NT2/D1 (cell line): Measurements from ENCODE around the gene CHRND.

Source experiments
- DNase-seq: peaks from one replicate; pipeline ENCODE4 v3.0.0-alpha.2; 2011; ENCODE audit warnings: low read depth, low spot score
- H3K27me3 ChIP-seq: 2 replicates; pipeline ENCODE4 v1.6.0; 2011; ENCODE audit warnings: mild to moderate bottlenecking; ENCODE audit not compliant: insufficient read length, insufficient read depth
- H3K36me3 ChIP-seq: 2 replicates; pipeline ENCODE4 v1.6.1; 2011; ENCODE audit warnings: mild to moderate bottlenecking, low read length, mixed read lengths; ENCODE audit not compliant: insufficient read depth, insufficient read length
- H3K4me1 ChIP-seq: 2 replicates; pipeline ENCODE4 v1.5.1; 2011; ENCODE audit not compliant: insufficient read depth, insufficient read length
- H3K4me3 ChIP-seq: 2 replicates; pipeline ENCODE4 v1.5.1; 2011; ENCODE audit warnings: low read depth; ENCODE audit not compliant: insufficient read length
- H3K9ac ChIP-seq: 2 replicates; pipeline ENCODE4 v1.6.0; 2011; ENCODE audit warnings: low read depth; ENCODE audit not compliant: insufficient read length
- H3K9me3 ChIP-seq: 2 replicates; pipeline ENCODE4 v1.5.1; 2011; ENCODE audit warnings: mild to moderate bottlenecking, low read length; ENCODE audit not compliant: insufficient read depth
- SUZ12 ChIP-seq: IDR thresholded peaks from 2 replicates; pipeline ENCODE4 v1.6.1; 2011; ENCODE audit not compliant: insufficient read length, insufficient read depth; ENCODE audit errors: extremely low read depth
- YY1 ChIP-seq: IDR thresholded peaks from 2 replicates; pipeline ENCODE4 v1.6.1; 2011; ENCODE audit not compliant: insufficient read length, insufficient read depth
- ZNF274 ChIP-seq: IDR thresholded peaks from 2 replicates; pipeline ENCODE4 v1.6.1; 2011; ENCODE audit warnings: mild to moderate bottlenecking, low read depth, low read length

CHRND gene

GRCh38 chr2:232551250-232551638 is 25.3 kb downstream of the CHRND start:
- Histone ChIP-seq H3K4me3 (peak overlapping the region; percentile 96), H3K9ac (peak overlapping the region; percentile 97), H3K27me3 (no peaks in the 10 kb centered on the region), H3K9me3 (peaks cover 7% of the 10 kb centered on the region; the same call in 1 of the 2 replicates), H3K36me3 (peaks cover 61% of the 10 kb centered on the region), H3K4me1 (peaks cover 2% of the 10 kb centered on the region)
- TF ChIP-seq SUZ12 (no peak), YY1 (no peak), ZNF274 (no peak)
- DNase-seq: no peak

DNA sequence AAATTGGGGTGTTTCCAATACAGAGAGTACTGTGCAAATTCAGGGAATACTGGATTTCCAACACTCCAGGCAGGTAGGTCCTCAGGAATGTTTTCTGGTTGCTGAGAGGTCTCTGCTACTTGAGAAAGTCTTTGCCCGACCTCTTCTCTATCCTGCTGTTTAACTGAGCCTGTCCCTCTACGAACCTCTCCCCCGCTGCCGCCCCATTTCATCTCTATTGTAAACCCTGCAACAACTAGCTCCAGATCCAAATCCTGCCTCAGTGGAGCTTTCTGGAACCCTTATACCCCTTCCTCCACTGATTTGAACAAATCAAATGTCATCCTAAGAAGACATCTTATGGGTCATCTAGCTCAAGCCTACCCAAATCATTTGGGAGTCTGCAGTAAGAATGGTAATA is 25.8 kb downstream of the CHRND start:
- DNase-seq: no peak
- Histone ChIP-seq H3K4me1 (peaks cover 2% of the 10 kb centered on the region), H3K36me3 (peaks cover 61% of the 10 kb centered on the region), H3K27me3 (no peaks in the 10 kb centered on the region), H3K4me3 (peak overlapping the region; percentile 96), H3K9ac (peak overlapping the region; percentile 97), H3K9me3 (peaks cover 7% of the 10 kb centered on the region; the same call in 1 of the 2 replicates)
- TF ChIP-seq SUZ12 (no peak), ZNF274 (no peak), YY1 (no peak)

DNA sequence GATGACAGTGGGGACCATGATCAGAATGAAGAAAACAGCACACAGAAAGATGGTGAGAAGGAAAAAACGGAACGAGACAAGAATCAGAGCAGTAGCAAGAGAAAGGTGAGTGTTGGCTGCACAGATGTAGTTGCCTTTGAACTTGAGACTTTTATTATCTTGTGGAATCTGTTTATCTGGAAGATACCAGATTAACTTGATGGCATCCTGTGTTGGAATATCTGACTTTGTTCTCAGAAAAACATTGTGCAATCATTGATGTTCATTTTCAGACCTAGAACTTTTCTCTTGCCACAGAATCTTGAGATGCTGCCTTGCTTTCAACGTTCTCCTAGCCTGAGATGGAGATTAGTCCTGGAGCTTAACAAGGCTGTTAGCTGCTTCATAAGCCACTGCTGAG is 30.5 kb downstream of the CHRND start:
- DNase-seq: no peak
- peaks cover 84% of the 10 kb centered on the region for H3K36me3 ChIP-seq
- no peak overlapping the region for H3K9ac ChIP-seq
- H3K9me3 ChIP-seq: no peaks in the 10 kb centered on the region
- no peaks in the 10 kb centered on the region for H3K27me3 ChIP-seq
- no peak overlapping the region for H3K4me3 ChIP-seq
- TF ChIP-seq SUZ12 (no peak), ZNF274 (no peak), YY1 (no peak)
- peaks cover 2% of the 10 kb centered on the region for H3K4me1 ChIP-seq

DNA sequence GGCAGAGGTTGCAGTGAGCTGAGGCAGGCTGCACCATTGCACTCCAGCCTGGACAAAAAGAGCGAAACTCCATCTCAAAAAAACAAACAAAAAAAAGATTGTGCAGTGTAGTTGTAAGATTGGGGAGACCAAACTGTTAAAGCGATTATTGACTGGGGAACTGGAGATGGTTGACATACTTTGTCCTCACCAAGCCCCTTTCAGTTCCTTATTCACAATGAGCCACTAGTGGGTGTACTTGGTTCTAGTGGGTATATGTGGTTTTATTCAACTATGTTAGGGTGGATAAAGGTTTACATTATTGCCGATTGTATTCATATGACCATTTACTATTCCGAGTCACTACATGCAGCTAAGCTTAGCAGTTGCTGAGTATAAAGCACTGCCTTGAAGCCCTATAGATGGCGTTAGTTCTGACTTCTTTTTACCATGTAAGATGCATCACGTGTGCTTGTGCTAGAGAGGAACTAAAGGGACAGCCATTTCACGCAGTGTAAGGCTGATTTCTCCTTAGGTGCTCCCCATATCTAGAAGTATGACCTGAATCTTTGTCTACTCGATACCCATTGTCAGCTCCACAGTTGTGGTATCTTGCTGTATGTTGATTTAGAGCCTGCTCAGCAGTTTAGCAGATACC is 36.7 kb downstream of the CHRND start:
- Histone ChIP-seq H3K9me3 (no peaks in the 10 kb centered on the region), H3K36me3 (peaks cover 83% of the 10 kb centered on the region), H3K27me3 (no peaks in the 10 kb centered on the region), H3K9ac (no peak overlapping the region), H3K4me1 (peaks cover 3% of the 10 kb centered on the region), H3K4me3 (no peak overlapping the region)
- no peak for TF ChIP-seq SUZ12
- no peak for TF ChIP-seq YY1
- TF ChIP-seq ZNF274: no peak
- DNase-seq: no peak

GRCh38 chr2:232563580-232563979 is 37.6 kb downstream of the CHRND start:
- peaks cover 84% of the 10 kb centered on the region for H3K36me3 ChIP-seq
- H3K4me1 ChIP-seq: peaks cover 3% of the 10 kb centered on the region
- no peaks in the 10 kb centered on the region for H3K9me3 ChIP-seq
- no peak overlapping the region for H3K4me3 ChIP-seq
- no peak overlapping the region for H3K9ac ChIP-seq
- TF ChIP-seq YY1 (no peak), ZNF274 (no peak), SUZ12 (no peak)
- DNase-seq: no peak
- H3K27me3 ChIP-seq: no peaks in the 10 kb centered on the region

- no peak for TF ChIP-seq ZNF274
- TF ChIP-seq SUZ12: no peak
- TF ChIP-seq YY1: no peak
- Histone ChIP-seq H3K9ac (no peak overlapping the region), H3K36me3 (peaks cover 91% of the 10 kb centered on the region), H3K9me3 (no peaks in the 10 kb centered on the region), H3K27me3 (no peaks in the 10 kb centered on the region), H3K4me3 (no peak overlapping the region), H3K4me1 (peaks cover 5% of the 10 kb centered on the region)
- DNase-seq: no peak
Measured at GRCh38 chr2:232567721-232568120, 41.8 kb downstream of the CHRND start.

- Histone ChIP-seq H3K4me3 (no peak overlapping the region), H3K27me3 (no peaks in the 10 kb centered on the region), H3K36me3 (peaks cover 90% of the 10 kb centered on the region), H3K4me1 (peaks cover 5% of the 10 kb centered on the region), H3K9me3 (no peaks in the 10 kb centered on the region), H3K9ac (no peak overlapping the region)
- DNase-seq: no peak
- TF ChIP-seq ZNF274 (no peak), YY1 (no peak), SUZ12 (no peak)
Measured at GRCh38 chr2:232568161-232568560, 42.2 kb downstream of the CHRND start.
